Amniotic epithelial cell (primary cell): ENCODE measurements around the gene TSFM.

Experiments used
- DNase-seq: peaks from one replicate; pipeline ENCODE4 v3.0.0-alpha.2; 2010; ENCODE audit warnings: low read depth

Gene TSFM

DNA sequence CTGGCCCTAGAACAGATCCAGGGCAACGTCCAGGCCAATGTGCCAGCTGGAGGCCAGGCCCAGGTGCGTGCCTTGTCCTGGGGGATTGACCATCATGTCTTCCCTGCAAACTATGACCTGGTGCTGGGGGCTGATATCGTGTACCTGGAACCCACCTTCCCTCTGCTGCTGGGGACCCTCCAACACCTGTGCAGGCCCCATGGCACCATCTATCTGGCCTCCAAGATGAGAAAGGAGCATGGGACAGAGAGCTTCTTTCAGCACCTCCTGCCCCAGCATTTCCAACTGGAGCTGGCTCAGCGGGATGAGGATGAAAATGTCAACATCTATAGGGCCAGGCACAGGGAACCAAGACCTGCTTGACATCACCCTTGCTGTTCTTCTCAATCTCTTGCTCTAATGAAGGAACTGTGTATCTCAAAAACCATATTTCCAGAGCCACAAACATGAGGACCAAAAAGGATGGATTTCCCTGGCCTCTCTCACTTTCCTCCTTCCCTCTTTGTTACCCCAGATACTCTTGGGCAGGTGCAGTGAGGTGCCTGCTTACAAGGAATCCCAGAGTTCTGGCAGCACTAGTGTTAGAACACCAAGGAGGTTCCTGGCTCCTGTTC, 2.2 kb upstream of the TSFM start:
- DNase-seq = no peak

GRCh38 chr12:57781244-57781643, 1.3 kb upstream of the TSFM start:
- no peak for DNase-seq

DNA sequence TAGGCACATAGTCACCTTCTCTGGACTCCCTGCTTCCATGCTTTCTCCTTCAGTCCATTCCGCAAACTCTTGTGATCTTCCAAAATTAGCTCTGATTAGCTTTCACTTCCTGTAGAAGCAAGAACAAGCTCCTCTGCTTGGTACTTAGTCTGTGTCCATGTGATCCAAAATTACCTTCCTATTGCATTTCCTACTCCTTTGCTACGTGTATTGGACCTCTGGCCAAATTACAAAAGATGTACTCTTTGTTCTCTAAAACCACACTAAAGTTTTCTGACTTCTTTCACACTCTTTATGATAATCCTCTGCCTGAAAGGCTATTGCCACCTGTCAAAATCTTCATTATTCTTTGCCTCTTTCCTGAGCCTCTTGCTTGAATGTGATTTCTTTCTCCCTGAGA, 786 bp upstream of the TSFM start:
- DNase-seq = no peak

DNA sequence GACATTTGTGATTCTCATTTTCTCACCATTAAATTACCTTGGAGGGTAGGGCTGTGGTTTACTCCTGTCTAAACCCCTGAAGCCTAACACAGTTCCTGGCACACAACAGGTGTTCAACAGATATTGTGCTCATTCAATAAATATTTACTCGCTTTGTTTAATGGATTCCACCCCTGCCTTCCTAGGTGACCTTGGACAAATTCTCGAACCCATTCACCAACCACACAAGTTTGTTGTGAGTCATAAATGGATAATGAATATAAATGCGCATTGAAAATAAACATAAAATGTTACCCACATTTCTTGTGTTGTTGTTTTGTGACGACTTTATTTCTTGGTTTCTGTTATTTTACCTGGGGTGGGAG, 362 bp upstream of the TSFM start:
- no peak for DNase-seq

DNA sequence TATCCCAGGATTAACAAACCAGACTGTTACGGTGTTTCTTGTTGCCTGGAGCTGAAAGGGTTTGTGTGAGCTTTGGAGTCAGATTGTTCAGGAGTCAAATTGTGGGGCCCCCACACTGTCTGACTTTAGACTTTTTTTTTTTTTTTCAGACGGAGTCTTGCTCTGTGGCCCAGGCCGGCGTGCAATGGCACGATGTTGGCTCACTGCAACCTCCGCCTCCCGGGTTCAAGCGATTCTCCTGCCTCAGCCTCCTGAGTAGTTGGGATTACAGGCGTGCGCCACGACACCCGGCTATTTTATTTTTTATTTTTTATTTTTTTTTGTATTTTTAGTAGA, 847 bp downstream of the TSFM start:
- DNase-seq = no peak

DNA sequence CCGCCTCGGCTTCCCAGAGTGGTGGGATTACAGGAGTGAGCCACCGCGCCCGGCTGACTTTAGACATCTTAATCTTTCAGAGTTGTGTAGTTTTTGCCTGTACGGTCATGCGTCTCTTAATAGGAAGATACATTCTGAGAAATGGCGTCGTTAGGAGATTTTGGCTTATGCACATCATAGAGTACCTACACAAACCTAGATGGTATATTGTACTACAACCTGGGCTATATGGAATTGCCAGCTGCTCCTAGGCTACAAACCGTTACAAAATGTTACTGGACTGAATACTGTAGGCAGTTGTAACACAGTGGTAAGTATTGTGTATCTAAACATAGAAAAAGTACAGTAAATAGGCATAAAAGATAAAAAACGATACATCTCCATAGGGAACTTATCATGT, 1.3 kb downstream of the TSFM start:
- no peak for DNase-seq

DNA sequence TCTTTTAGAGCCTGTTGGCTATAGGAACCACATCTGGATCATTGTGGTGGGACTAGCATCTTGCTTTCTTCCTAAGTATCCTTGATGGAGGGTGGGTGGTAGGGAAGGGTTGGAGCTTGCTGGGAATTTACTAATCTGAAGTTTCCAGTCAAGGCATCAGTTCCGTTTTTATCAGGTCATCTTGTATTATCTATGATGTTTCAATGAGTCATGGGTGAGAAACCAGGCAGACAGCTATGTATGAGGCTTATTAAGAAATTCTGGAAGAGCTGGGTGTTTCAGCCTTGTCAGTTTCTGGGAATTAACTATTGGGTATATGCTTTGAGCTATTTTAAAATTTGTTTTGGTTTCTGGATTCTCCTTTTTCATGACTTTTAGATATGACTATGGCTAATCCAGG, 11.3 kb downstream of the TSFM start:
- DNase-seq = peak; percentile 93

DNA sequence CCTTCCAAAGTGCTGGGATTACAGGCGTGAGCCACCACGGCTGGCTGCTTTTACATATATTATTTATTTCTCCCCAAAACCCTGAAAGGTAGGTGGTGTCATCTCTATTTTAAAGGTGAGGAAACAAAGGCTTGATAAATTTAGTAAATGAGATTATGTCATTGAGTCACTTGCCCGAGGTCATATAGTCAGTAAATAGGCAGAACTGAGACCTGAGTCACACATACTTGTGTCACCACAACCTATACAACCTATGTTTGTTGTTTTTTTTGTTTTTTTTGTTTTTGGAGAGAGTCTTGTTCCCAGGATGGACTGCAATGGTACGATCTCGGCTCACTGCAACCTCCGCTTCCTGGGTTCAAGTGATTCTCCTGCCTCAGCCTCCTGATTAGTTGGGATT, 12.8 kb downstream of the TSFM start:
- DNase-seq = no peak

DNA sequence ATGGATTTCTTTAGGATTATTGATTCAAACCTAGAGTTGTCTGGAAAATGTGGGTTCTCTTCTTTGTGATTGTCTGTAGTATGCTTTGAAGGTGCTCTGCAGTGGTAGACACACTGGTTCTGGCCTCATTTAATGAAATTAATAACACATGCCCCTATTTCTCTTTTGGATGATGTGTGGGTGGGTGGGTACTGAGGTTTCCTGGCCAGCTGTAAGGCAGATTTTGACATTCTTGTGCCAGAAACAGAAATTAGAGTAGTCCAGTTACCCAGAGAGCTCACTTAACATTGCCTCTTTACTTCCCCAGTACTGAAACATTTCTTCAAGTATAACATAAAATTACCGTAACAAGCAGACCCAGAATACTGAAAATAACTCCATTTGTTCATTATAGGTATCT, 14.4 kb downstream of the TSFM start:
- no peak for DNase-seq

DNA sequence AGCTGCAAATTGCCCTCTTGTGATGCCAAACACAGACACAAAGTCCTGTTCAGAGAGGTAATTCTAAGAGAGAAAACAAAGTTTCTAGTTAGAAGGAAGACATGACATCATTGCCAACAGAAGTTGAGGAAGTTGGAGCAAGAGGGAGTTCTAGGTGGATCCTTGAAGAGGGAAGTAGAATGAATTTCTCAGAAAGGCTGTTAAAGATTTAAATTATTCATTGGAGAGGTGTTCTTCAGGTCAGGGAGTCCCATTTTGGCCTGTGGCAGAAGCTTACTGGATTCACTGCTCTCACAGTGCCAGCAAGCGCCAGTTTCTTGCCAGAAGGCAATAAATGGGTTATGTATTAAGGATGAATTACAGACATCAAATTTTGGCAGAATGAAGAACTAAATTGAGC, 15.3 kb downstream of the TSFM start:
- DNase-seq = no peak

- DNase-seq = no peak
Observed at GRCh38 chr12:57800965-57801364, 18.4 kb downstream of the TSFM start.

DNA sequence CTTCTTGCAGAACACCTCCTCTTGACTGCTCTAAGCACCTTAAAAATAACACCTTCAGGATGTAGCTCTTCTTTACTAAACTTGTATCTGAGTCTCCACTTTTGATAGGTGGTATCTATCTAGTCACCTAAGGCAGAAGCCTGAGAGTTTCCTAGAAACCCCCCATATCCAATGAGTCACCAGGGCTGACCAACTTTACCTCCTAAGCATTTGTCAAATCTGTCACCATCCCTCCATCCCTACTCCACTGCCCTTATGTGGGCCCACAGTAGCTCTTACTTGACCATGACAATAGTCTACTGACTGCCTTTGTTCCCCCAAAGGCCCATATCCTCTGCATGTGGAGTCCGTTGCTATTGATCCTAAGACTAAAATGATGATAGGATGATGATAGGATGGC, 20.0 kb downstream of the TSFM start:
- no peak for DNase-seq

DNA sequence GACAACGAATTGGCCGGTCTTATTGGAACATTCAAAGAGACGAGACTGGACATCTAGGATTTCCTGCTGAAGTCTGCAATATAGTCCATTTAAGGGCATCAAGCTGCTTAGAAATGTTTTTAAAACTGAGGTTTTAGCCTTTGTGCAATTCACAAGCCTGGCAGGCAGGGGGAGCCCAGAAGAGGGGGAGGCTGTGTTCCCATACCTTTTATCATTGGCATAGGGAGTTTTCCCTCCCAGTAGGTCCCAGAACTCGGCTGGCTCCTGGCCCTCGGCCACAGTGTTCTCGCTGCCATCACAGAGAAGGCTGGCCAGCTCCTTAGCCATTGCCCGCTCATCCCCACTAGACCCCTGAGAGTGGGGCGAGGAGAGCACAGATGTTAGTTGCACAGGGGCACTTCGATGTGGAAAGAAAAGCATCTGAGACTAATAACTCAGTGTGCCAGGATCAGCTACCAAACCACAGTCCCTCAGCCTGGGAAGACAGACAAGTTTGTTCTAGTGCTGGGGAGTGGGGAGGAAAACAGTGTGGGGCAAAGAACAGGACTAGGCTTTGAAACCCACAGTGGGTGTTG, 20.8 kb downstream of the TSFM start:
- DNase-seq = peak; percentile 43

GRCh38 chr12:57806677-57807076, 24.1 kb downstream of the TSFM start:
- DNase-seq = no peak

- DNase-seq = no peak
Observed at GRCh38 chr12:57807285-57807684, 24.7 kb downstream of the TSFM start.

DNA sequence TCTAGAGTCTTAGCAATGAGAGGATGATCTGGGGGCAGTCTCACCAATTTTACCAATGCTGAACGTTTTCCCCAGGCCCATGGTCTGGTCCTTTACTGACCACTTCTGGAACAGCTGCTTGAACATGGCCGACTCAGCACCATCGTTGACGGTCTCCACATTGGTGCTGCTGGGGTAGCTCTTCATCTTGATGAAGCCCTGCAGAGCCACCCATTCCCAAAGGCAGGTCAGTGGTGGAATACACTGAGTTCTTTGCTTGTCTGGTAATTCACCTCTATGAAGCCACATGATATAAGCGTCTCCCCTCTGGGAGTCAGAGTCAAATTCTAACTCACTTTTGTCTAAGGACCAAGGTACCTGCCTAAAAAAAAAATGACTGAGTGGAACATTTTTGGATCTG, 25.8 kb downstream of the TSFM start:
- DNase-seq = no peak

GRCh38 chr12:57809425-57809824, 26.8 kb downstream of the TSFM start:
- DNase-seq = no peak

- peak; percentile 70 for DNase-seq
Observed at GRCh38 chr12:57810450-57810849, 27.9 kb downstream of the TSFM start.

DNA sequence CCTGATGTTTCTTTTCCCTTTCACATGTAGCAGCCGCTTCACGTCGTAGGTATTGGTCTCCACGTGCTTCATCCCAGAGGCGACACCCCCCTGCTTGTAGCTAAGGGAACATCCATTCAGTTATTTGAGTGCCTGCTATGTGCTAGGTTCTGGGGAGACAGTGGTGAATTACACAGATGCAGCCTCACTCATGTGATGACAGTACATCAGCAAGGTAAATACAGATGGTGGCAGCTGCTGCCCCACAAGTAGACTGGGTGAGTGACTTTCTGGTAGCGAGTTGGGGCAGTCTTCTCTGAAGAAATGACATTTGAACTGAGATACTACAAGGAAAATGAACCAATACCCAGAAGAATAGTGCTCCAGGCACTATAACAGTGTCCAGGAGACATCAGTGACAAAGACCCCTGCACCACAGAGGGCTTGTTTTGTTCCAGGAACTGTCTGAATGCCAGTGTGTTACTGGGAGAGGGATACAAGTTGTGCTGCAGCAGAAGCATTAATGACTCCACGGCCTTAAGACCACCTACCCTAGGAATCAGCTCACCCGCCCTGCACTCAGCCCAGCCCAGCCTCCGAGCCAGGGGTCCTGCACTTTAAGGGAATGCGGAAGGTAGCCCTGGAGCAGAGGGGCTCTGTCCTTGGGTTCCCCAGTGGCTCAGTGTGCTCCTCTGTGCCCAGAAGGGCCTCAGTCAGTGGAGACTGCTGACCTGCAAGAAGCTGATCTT, 28.6 kb downstream of the TSFM start:
- no peak for DNase-seq

DNA sequence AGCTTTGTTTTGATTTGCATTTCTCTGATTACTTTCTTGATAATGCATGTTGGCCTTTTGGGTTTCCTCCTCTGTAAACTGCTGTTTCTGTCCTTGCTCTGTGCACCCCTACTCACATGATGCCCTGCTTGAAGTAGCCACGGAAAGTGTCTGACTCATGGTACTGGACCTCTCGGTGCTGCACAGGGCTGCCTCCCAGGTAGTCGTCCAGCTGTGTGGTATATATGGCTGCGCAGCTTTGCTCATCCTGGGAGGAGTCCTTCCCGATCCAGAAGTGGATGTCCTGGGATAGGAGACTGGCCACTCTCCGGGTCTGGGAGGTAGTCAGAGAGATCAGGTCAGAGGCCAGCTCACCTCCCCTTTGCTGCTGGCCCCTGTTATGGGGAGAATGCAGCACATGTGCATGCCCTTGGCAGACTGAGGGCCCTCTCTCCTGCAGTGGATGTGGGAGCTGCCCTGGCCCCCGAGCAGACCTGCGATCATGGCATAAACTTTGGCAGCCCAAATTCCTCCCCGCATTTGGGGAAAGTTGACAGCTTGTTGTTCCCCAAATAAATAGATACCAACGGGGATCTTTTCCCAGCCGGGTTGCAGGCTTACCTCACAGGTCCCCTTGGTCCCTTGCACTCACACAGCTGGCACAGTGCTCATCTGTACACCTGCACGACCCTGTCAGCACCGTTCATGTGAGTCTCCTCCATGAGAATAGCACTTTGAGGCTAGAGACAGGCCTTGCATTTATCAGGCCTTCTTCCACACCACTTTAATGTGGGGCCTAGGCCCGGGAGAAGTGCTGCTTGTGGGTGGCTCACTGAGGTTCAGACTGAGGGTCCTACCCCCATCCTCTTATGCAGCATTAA, 30.8 kb downstream of the TSFM start:
- DNase-seq = peak; percentile 28

DNA sequence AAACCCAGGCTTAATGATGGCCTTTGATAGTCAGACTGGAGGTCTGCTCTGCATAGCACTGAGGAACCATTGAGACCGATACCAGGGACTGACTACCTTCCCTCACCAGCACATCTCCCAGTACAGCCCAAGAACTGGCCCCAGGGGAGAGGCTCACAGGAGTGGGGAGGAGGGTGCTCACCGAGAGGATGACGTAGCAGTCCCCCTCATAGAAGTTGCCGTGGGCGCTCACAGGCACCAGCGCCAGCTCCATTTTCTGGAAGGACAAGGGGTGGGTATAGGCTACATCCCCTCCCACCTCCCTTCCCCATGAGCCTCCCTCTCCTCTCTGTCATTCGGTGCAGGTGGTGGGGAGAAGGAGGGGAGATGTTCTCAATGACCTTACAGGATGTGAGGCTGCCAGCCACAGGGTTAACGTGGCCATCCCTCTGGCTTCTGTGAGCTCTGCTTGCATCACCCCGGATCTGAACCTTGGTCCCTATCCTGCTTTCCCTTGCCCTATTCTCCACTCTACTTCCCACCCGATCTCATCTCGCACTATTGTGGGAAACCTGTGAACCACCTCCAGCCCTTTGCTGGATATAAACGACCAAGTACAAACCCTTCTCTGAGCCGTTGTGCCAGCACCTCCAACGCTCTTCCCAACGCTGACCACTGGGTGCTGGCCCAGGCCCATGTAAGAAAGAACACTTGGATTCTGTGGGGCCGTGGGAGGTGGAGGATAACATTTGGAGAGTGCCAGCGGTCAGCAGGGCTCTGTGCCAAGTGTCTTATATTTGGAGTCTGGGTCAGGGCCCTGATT, 31.6 kb downstream of the TSFM start:
- DNase-seq = peak; percentile 64
